Caco-2 (cell line): ENCODE measurements around the gene ABCC1. TPM values are rescaled to one million over a fixed set of nuclear protein-coding genes. Genes with fewer than 3 reads are reported as not detected.

Experiments used
- BruUV-seq: library from RNA; stranded (reverse); fragments of 400-500 nt; replicated peaks from 2 replicates; lab custom pipeline; 2021; lab: Mats Ljungman, UMichigan
- CTCF ChIA-PET: fragments of 300-600 bp; sonication (Branson Sonifier 250); formaldehyde crosslinking; loops from one replicate; lab custom pipeline; 2022; ENCODE audit warnings: antibody characterized with exemption; lab: Charles Lee
- POLR2A ChIA-PET: fragments of 300-600 bp; sonication (Branson Sonifier 250); formaldehyde crosslinking; loops from one replicate; lab custom pipeline; 2022; ENCODE audit warnings: antibody characterized with exemption; lab: Charles Lee
- DNase-seq, 2 experiments: peaks; one replicate each; pipeline versions ENCODE4 v3.0.0 to v3.0.0-alpha.2; 2020 to 2022
- H3K27me3 ChIP-seq: replicated peaks from 2 replicates; pipeline ENCODE4 v1.6.0; 2011; ENCODE audit warnings: low read length; ENCODE audit not compliant: control insufficient read depth, insufficient read depth
- H3K36me3 ChIP-seq: 2 replicates; pipeline ENCODE4 v1.5.1; 2011; ENCODE audit warnings: low read length; ENCODE audit not compliant: control insufficient read depth, insufficient read depth
- H3K4me1 ChIP-seq: fragments of 250-450 bp; sonication (Bioruptor Pico); 2 replicates; pipeline ENCODE4 v1.5.1; 2020; ENCODE audit warnings: mild to moderate bottlenecking
- H3K4me3 ChIP-seq: 2 replicates; pipeline ENCODE4 v1.5.1; 2011; ENCODE audit warnings: low read depth, mild to moderate bottlenecking, control low read depth, low read length
- H3K9me3 ChIP-seq: fragments of 250-450 bp; sonication (Bioruptor Pico); 2 replicates; pipeline ENCODE4 v1.5.1; 2020; ENCODE audit warnings: mild to moderate bottlenecking, moderate library complexity
- H3K27ac Mint-ChIP-seq: one replicate; pipeline ENCODE4 v1.8.0; 2022; ENCODE audit warnings: mixed read lengths; ENCODE audit not compliant: unreplicated experiment
- H3K27me3 Mint-ChIP-seq: one replicate; pipeline ENCODE4 v1.8.0; 2022; ENCODE audit warnings: mixed read lengths; ENCODE audit not compliant: insufficient read depth, unreplicated experiment
- H3K36me3 Mint-ChIP-seq: one replicate; pipeline ENCODE4 v1.8.0; 2022; ENCODE audit warnings: mild to moderate bottlenecking, mixed read lengths; ENCODE audit not compliant: insufficient read depth, unreplicated experiment
- H3K4me1 Mint-ChIP-seq: one replicate; pipeline ENCODE4 v1.8.0; 2022; ENCODE audit warnings: low read depth, mixed read lengths; ENCODE audit not compliant: unreplicated experiment
- H3K4me3 Mint-ChIP-seq: one replicate; pipeline ENCODE4 v1.8.0; 2022; ENCODE audit warnings: mild to moderate bottlenecking, moderate library complexity, mixed read lengths; ENCODE audit not compliant: unreplicated experiment
- H3K9me3 Mint-ChIP-seq: one replicate; pipeline ENCODE4 v1.8.0; 2022; ENCODE audit warnings: mixed read lengths; ENCODE audit not compliant: unreplicated experiment
- intact Hi-C: fragments of 100-400 bp; cut with micrococcal nuclease; formaldehyde crosslinking; loops from one replicate; pipeline ENCODE4 v1.10.0; 2022; ENCODE audit not compliant: unreplicated experiment
- total RNA-seq: library from RNA; stranded (reverse); gene quantifications from 2 replicates; pipeline ENCODE4 v1.2.3, GENCODE V29; 2022
- TF ChIP-seq, protein P1 (sequence below), 2 experiments: fragments of 200-600 bp in 1 of 2; IDR thresholded peaks; 1 replicate in 1 of 2; 2 replicates in 1 of 2; pipeline versions ENCODE4 v1.5.1 to v1.8.0; 2011 to 2022; ENCODE audit warnings: antibody characterized with exemption in 1 of 2, control low read depth in 1 of 2, inconsistent platforms in 1 of 2, low read depth in 1 of 2, low read length in 1 of 2, mild to moderate bottlenecking in 1 of 2, moderate library complexity in 1 of 2; ENCODE audit not compliant: insufficient read depth in 1 of 2, severe bottlenecking in 1 of 2, unreplicated experiment in 1 of 2

ABCC1 gene
- total RNA-seq, 1 experiment from 2014 or later, result 22.3 TPM

DNA sequence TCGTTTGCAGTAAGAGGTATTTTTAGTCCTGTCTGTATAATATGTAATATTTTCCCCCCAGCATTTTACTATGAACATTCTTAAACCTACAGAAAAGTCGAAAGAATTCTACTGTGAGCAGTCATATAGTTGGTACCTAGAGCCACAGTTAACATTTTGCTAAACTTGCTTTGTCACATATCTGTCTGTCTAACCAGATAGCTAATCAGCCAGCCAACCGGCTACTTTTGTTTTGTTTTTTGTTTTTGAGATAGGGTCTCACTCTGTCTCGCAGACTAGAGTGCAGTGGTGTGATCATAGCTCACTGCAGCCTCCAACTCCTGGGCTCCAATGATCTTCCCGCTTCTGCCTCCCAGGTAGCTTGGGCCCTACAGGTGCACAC is 73.3 kb downstream of the ABCC1 start:
- Mint-ChIP-seq H3K4me1 (no peaks in the 10 kb centered on the region), H3K4me3 (no peak overlapping the region), H3K36me3 (peaks cover 9% of the 10 kb centered on the region), H3K27me3 (no peaks in the 10 kb centered on the region), H3K27ac (peak overlapping the region; percentile 48), H3K9me3 (no peaks in the 10 kb centered on the region)
- ChIA-PET CTCF (no interaction called here), POLR2A (no interaction called here)
- no TSS peak for BruUV-seq
- no peak overlapping the region for H3K4me3 ChIP-seq
- TF ChIP-seq, protein P1, sequence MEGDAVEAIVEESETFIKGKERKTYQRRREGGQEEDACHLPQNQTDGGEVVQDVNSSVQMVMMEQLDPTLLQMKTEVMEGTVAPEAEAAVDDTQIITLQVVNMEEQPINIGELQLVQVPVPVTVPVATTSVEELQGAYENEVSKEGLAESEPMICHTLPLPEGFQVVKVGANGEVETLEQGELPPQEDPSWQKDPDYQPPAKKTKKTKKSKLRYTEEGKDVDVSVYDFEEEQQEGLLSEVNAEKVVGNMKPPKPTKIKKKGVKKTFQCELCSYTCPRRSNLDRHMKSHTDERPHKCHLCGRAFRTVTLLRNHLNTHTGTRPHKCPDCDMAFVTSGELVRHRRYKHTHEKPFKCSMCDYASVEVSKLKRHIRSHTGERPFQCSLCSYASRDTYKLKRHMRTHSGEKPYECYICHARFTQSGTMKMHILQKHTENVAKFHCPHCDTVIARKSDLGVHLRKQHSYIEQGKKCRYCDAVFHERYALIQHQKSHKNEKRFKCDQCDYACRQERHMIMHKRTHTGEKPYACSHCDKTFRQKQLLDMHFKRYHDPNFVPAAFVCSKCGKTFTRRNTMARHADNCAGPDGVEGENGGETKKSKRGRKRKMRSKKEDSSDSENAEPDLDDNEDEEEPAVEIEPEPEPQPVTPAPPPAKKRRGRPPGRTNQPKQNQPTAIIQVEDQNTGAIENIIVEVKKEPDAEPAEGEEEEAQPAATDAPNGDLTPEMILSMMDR (IDR thresholded peaks at IDR 0.05; ENCODE audit: insufficient read depth in 1 of 2, low read depth in 1 of 2, low read length in 1 of 2, severe bottlenecking in 1 of 2, unreplicated experiment in 1 of 2), result no peak
- no peaks in the 10 kb centered on the region for H3K9me3 ChIP-seq
- H3K4me1 ChIP-seq, result peaks cover 15% of the 10 kb centered on the region
- DNase-seq, result no peak
- intact Hi-C loops, result no loop called here
- H3K27me3 ChIP-seq, result no peaks in the 10 kb centered on the region
- H3K36me3 ChIP-seq, result peaks cover 3% of the 10 kb centered on the region

DNA sequence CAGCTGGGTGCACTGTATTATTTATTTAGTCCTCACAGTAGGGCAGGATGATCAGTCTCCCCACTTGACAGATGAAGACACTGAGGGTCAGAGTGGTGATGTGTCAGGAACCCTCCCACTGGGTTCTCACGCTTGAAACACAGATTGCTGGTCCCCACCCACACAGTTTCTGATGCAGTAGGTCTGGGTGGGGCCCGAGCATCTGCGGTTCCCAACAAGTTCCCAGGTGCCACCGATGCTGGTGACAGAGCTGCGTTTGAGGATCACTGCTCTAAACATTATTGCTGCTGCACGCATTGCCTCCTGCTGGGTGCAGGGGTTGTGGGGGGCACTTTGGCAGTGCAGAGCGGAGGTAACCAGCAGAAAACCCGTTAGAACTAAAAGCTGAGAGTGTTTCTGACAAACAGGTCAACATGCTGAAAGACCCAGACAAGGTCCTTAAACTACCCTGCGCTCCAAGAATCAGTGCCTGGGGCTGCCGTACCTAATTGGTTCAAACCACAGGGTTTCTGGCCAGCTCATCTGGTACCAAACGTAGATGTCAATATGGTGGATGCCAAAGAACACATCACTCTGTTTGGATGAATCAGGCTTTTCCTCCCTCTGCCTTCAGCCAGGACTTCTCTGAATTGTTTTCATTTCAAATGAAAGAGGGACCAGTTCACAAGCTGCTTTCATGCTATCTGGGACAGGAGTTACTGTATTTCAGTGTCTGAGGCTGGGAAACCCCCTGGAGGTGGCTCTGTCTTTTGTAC is 76.0 kb downstream of the ABCC1 start:
- H3K4me1 ChIP-seq, result peaks cover 15% of the 10 kb centered on the region
- Mint-ChIP-seq H3K27ac (no peak overlapping the region), H3K4me3 (no peak overlapping the region), H3K4me1 (no peaks in the 10 kb centered on the region), H3K27me3 (no peaks in the 10 kb centered on the region), H3K9me3 (no peaks in the 10 kb centered on the region), H3K36me3 (no peaks in the 10 kb centered on the region)
- POLR2A ChIA-PET, result no interaction called here
- TF ChIP-seq, protein P1 (IDR thresholded peaks at IDR 0.05; ENCODE audit: insufficient read depth in 1 of 2, low read depth in 1 of 2, low read length in 1 of 2, severe bottlenecking in 1 of 2, unreplicated experiment in 1 of 2), result no peak
- H3K9me3 ChIP-seq, result no peaks in the 10 kb centered on the region
- H3K36me3 ChIP-seq, result no peaks in the 10 kb centered on the region
- CTCF ChIA-PET, result no interaction called here
- no peak overlapping the region for H3K4me3 ChIP-seq
- intact Hi-C loops, result no loop called here
- no peak for DNase-seq
- no peaks in the 10 kb centered on the region for H3K27me3 ChIP-seq
- BruUV-seq, result no TSS peak

DNA sequence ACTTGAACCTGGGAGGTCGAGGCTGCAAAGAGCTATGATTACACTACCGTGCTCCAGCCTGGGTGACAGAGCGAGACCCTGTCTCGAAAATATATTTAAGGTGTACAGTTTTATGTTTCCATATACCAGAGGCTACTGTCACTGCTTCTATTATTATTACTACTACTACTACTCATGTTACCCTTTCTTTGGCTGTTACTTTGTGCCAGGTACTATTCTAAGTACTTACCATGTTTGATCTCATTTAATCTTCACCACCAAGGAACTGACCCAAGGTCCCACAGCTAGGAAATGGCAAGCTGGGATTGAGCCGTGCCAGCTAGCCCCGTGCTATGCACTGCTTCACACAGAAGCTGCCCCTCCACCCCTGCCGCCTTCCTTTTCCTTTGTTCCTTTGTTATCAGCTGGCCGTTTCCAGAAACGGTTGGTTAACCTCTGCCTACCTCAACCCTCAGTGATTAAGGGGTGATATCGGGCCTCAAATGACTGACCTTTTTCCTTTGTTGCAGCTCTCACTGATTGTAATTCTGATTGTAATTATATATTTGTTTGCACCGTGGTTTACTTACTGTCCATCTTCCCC is 78.4 kb downstream of the ABCC1 start:
- H3K4me1 Mint-ChIP-seq, result no peaks in the 10 kb centered on the region
- H3K36me3 Mint-ChIP-seq, result no peaks in the 10 kb centered on the region
- Histone ChIP-seq H3K27me3 (no peaks in the 10 kb centered on the region), H3K9me3 (no peaks in the 10 kb centered on the region), H3K4me3 (no peak overlapping the region), H3K4me1 (peaks cover under 1% of the 10 kb centered on the region), H3K36me3 (no peaks in the 10 kb centered on the region)
- DNase-seq, result no peak
- intact Hi-C loops, result no loop called here
- H3K27me3 Mint-ChIP-seq, result no peaks in the 10 kb centered on the region
- no peaks in the 10 kb centered on the region for H3K9me3 Mint-ChIP-seq
- CTCF ChIA-PET, result no interaction called here
- POLR2A ChIA-PET, result no interaction called here
- no TSS peak for BruUV-seq
- no peak overlapping the region for H3K4me3 Mint-ChIP-seq
- no peak overlapping the region for H3K27ac Mint-ChIP-seq
- TF ChIP-seq, protein P1 (IDR thresholded peaks at IDR 0.05; ENCODE audit: insufficient read depth in 1 of 2, low read depth in 1 of 2, low read length in 1 of 2, severe bottlenecking in 1 of 2, unreplicated experiment in 1 of 2), result no peak
